ENCODE results near the gene RET.
"Not testable (repeated sequence)": the region's sequence is repeated elsewhere in the genome, so short reads cannot be mapped to it uniquely, and the experiment has no call there.

GRCh38 chr10:43145936-43146335 is 69.1 kb downstream of the RET start:
- TF ChIP-seq CTCF (IDR thresholded peaks at IDR 0.05; ENCODE audit: insufficient read depth, low read length, poor library complexity, severe bottlenecking); EZH2phosphoT487 (conservative IDR thresholded peaks at IDR 0.05; ENCODE audit: low read length): not testable (repeated sequence)

Measured in SU-DHL-6 (cell line).